Activated CD8-positive, alpha-beta memory T cell treated with anti-CD3 and anti-CD28 coated beads, Interleukin-2, amount 50 U/mL, for 1 hour (primary cell): Measurements from ENCODE around the gene ASPHD1.
"Not testable (repeated sequence)": the region's sequence is repeated elsewhere in the genome, so short reads cannot be mapped to it uniquely, and the experiment has no call there.

Experiments
- DNase-seq: peaks from one replicate; pipeline ENCODE4 v3.0.0-alpha.2; 2020; ENCODE audit errors: extremely low read depth

Gene ASPHD1

DNA sequence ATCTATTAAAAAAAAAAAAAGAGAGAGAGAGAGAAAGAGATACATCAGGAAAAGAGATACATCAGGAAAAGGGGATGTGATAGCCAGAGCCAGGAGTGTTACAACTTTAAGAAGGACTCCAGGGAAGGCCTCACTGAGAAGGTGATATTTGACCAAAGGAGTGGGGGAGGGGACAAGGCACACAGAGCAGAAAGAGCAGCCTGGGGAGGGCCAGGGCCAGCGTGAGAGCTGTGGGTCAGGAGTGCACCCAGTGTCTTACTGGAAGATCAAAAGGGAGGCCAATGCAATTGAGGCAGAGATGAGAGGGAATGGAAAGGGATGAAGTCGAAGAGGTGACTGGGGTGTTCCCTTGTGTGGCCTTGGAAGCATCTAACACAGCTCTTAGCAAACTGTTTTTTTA lies 7.7 kb downstream of the ASPHD1 start:
- no peak for DNase-seq

DNA sequence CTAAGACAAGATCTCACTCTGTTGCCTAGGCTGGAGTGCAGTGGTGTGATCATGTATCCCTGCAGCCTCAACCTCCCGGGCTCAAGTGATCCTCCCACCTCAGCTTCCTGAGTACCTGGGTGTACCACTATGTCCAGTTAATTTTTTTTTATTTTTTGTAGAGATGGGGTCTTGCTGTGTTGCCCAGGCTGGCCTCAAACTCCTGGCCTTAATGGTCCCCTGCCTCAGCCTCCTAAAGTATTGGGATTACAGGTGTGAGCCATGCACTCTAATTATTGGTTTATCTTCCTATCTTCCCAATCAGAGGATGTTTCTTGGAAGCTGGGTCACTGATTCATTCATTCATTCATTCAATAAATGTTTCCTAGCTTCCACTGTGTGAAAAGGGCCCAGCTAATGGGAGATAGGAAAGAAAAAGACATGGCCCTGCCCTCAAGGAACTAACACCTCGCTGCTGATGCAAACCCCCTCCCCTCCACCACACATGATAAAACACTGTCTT lies 8.5 kb downstream of the ASPHD1 start:
- DNase-seq, result no peak

DNA sequence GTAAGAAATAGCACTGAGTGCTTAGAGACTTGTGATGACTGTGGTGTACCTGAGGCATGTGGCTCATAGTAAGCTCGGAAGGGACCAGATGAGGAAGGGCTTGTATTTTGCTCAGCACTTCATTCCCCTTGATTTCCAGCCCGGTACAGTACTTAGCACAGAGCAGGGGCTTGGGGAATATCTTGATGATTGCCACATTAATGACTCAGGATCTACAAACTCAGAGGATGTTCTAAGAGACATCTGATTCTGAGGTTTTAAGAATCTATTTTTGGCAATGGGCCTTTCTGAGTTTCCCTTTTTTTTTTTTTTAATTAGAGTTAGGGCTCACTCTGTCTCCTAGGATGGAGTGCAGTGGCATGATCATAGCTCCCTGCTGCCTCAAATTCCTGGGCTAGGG lies 9.1 kb downstream of the ASPHD1 start:
- DNase-seq, result no peak

DNA sequence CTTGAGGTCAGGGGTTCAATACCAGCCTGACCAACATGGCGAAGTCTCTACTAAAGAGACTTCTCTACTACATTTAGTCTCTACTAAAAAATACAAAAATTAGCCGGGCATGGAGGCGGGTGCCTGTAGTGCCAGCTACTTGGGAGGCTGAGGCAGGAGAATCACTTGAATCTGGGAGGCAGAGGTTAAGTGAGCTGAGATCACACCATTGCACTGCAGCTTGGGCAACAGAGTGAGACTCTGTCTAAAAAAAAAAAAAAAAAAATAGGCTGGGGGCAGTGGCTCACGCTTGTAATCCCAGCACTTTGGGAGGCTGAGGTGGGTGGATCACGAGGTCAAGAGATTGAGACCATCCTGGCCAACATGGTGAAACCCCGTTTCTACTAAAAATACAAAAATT lies 9.6 kb downstream of the ASPHD1 start:
- not testable (repeated sequence) for DNase-seq

DNA sequence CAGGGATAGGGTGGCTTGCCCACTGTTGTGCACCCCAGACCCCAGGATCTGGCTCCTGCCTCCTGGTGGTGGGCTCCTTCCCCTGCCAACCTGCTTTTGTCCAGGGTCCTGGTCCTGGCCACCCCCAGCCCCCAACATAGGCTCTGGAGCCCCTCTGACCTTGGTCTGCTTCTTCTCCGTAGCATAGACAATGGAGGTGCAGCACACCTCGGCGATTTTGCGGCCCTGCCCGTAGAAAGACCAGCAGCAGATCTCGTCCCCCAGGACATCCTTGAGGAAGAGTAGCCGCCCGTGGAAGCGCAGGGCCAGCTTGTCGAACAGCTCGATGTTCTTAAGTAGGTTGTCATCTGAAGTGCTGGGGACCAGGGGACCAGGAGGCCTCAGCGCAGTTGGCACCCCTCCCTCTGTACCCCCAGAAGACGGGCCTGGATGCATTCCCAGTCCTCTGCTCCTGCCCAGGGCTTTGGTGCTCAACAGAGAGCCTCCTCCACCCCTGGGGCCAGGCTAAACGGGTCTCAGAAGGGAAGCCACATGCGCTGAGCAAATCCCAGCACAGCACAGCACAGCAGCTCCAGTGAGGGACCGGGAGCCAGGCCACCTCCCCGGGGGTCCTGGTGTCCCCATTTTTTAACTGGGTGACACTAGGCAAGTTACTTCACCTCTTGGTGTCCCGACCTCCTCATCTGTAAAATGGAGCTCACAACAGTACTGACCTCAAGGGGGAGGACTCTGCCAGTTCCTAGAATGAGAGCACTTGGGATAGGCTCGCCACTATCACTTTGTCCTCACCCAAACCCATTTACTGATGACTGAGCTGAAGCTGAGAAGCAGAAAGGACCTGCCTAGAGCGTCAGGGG lies 10.8 kb downstream of the ASPHD1 start:
- DNase-seq, result no peak

DNA sequence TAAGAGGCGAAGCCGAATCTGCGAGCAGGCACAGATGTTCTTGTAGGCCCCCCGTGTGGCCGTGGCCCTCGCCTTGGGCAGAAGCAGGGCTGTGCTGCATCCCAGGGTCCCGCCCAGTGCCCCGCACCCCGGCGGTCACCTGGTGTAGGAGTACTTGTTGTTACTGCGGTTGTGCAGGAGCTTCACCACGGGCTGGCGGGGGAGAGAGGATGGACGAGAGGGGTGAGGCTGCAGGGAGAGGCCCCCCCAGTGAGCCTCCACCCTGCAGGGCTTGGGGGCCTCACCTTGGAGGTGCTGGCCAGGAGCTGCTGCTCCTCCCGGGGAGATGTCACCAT lies 11.4 kb downstream of the ASPHD1 start:
- DNase-seq, result no peak

DNA sequence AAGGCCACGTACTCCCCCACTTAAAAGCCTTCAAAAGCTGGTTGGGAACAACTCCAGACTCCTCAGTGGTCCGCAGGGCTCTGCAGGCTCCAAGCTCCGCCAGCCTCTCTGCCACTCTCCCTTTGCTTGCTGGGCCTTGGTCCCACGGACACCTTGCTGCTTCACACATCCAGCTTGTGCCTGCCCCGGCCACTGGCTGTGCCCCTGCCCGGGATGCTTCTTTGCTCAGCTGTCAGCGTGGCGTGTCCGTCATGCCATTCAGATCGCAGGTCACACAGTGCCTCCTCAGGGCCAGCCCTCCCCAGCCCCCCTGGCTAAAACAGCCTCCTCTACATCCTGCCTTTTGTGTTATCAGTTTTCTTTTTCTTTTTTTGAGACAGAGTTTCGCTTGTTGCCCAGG lies 11.8 kb downstream of the ASPHD1 start:
- no peak for DNase-seq

DNA sequence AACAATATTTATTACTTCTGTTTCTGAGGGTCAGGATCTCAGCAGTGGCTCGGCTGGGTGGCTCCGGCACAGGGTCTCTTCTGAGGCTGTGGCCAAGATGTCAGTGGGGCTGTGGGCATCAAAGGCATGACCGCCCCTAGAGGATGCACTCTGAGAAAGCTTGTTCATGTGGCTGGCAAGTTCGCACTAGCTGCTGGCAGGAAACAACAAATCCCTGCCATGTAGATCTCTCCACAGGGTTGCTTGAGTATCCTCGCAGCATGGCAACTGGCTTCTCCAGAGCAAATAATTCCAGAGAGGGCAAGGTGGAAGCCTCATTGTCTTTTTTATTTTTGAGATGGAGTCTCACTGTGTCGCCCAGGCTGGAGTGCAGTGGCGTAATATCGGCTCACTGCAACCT lies 13.2 kb downstream of the ASPHD1 start:
- no peak for DNase-seq

DNA sequence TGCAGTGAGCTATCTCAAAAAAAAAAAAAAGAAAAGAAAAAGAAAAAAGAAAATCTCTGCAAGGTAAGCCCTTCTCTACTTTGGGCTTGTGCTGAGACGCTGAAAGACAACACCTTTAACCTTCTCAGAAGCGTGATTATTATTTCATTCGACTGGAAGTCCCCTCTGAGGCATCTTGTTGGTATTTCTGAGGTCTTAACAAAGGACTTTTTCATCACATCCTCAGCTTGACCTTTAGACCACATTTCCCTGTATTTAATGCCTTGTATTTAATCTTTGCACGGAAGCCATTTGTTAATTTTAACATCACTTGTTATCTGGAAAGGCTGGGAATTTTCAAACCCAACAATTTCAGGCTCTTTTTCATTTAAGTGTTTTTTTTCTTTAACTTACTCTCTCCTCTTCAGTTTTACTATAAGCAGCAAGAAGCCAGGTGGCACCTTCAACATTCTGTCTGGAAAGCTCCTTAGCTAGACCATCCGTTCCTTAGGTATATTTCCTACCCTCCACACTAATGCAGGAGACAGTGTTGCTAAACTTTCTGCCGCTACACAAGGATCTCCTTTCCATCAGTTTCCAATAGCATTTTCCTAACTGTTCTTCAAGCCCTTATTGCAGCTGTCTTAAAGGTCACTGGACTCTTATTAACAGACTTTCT lies 15.4 kb downstream of the ASPHD1 start:
- DNase-seq, result no peak

DNA sequence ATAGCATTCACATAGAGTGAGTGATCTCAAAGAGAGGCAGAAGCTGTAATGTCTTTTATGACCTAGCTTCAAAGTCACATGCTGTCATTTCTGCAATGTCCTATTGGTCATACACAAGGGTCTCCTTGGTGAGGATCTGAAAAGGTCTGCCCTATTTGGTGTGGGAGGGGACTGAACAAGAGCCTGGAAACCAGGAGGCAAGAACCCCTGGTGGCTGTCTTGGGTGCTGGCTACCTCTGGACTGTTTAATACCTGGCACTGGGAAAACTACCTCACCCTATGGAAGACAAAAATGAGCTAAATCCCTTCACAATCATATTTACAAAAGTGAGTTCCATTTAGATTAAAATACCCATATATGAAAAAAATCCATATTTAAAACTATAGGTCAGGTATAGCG lies 16.7 kb downstream of the ASPHD1 start:
- no peak for DNase-seq

DNA sequence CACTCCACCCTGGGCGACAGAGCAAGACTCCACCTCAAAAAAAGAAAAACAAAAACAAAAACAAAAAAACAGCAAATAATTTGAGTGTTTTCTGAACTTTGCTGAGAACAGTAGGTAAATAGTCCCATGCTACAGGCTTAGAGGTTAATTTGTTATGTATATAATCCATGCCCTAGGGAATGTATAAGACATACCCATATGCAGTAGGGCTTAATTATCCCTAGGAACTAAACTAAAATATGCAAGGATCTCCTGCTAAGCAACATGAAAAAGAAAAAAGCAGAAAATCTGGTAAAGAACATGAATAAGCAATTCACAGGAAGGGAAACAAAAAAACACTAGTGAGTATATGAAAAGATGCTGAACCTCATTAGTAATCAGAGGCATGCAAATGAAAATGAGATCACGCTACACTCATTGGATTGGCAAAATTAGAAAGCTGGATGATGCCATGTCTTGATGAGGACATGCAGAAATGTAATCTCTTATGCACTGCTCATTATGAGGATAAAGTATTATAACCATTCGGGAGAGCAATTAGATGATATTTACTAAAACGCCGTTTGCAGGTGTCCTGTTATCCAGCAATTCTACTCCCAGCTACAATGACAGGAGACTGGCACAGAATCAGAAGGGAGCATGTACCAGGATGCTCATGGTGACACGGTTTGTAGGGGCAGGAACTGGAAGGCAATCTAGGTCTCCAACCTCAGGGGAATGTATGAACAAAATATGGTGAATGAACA lies 20.2 kb downstream of the ASPHD1 start:
- DNase-seq, result no peak

DNA sequence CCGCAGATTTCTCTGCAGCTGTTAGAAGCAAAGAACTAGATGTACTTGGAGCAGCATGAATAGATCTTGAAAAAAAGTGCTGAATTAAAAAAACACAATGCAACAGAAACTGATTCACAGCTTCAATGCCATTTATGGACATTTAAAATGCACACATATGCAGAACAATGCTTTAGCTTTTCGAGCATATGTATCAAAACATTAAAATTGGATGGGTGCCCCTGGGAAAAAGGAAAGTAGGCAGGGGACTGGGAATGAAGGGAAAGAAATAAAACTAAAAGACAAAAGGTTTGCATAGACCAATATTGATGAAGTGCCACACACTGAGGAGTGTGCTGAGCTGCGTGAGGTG lies 20.7 kb downstream of the ASPHD1 start:
- no peak for DNase-seq

DNA sequence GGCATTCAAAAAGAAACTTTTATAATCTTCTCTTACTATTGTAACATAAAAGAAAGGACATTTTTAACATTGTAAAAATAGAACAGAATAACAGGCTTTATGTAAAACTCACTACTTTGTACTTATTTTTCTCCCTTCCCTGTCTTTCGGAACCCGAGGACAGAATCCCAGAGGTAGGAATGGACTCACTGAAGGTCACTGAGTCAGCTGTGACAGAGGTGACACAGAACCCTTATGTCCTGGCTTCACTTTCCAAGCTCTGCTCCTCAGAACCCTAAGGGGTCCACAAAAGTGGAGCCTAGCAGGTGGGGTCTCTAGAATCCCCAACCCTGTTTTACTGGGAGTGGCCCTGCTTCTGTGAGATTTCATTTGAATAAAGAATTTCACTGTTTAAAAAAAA lies 22.0 kb downstream of the ASPHD1 start:
- no peak for DNase-seq

DNA sequence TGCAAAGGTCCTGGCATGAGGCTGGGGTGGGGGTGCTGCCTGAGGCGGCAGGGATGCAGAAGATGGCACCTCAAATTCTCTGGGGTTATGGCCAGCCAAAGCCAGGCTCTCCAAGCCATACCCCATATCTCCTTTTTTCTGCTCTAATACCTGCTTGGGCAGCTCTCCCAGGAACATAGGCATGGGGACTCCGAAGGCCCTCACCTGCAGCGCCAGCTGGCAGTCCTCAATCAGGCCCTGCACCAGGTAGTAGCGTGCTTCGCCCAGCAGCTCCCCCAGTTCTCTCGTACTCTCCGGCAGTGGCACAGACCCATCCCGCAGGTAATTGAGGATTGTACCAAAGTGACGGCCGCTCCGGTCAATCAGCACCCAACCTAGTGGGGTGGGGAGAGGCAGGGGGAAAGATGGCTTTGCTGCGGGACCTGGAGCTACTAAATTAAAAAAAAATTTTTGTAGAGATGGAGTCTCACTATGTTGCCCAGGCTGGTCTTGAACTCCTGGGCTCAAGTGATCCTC lies 22.8 kb downstream of the ASPHD1 start:
- DNase-seq, result no peak

DNA sequence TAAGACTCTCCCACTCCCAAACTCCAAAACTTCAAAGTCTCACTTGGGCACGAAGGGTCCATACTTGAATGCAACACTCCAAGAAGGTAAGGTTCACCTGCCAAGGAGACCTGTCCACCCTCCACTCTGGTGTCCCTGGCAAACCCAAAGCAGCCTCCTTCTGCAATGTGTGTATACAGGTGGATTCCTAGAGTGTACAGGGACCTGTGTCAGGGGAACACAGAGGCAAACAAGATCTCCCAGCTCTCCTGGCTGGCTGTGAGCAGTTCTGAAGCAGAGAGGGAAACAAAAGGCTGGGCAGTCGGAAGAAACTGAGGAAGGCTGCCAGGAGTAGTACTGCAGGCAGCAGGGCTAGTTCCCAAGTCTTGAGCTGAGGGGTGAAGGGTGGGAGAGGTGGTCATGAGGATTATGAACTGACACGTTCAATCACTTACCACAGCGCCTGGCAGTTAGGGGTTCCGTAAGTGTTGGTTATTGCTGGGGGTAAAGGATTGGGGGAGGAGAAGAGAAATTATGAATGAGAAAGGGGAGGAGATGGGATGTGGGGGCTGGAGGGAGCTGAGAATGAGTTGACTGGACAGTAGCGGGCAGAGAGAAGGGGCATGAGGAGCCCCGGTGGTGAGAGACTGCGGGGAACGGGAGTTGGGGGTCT lies 24.9 kb downstream of the ASPHD1 start:
- DNase-seq, result no peak

DNA sequence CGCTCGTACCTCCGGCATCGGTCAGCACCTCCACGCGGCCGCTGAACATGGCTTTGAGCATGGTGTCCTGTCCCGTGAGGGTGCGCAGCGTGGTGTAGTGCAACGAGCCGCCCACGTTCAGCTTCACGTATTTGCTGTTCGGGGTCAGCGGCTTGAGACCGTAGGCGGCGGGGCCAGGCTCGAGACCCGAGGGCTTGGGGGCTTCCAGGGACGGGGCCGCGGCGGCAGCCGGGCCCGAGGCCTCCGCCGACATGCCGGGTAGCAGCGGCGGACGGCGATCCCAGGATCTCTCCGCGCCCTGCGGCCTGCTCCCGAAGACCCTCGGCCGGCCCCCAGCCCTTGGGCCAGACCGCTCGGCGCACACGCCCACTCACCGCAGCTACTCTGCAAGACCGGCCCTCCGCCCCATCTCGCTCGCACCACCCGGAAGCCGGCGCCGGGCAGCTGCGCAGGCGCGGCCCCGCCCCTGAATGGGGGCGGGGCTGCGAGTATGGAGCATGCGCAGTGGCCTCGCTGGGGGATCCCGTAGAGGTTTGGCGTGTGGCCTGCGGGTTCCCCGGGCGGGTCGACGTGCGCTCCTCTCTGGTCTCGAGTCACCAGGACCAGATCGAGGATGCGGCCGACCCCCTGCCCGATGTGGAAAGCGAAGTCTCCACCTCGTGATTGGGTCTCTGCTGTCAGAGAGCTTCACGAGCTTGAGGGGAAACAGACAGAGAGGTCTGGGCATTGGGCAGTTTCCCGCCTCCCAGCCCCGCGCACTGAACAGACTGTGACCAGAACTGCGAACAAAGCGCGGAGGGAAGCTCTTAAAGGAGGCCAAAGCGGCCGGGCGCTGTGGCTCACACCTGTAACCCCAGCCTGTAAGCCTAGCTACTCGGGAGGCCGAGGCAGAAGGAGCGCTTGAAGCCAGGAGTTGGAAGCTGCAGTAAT lies 25.8 kb downstream of the ASPHD1 start, which contains the start of gene KCTD13:
Gene KCTD13, minus strand, starts transcription at position 446 of the 930 bp plus-strand sequence. Its CDS starts 193 bp downstream, at position 253.
- peak; percentile 69 for DNase-seq

DNA sequence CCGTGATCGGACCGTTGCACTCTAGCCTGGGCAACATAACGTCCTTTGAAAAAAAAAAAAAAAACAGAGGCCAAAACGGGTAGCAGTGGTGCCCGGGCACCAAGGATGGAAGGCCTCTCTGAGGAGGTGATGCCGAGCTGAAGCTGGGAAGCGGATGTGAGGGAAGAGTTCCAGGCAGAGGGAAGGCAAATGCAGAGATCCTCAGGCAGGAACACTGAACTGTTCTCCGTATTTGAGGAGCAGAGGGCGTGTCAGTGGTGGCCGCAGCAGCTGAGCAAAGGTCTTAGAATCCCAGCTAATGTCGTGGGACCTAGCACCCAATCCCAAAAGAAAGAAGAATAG lies 26.4 kb downstream of the ASPHD1 start:
- no peak for DNase-seq

DNA sequence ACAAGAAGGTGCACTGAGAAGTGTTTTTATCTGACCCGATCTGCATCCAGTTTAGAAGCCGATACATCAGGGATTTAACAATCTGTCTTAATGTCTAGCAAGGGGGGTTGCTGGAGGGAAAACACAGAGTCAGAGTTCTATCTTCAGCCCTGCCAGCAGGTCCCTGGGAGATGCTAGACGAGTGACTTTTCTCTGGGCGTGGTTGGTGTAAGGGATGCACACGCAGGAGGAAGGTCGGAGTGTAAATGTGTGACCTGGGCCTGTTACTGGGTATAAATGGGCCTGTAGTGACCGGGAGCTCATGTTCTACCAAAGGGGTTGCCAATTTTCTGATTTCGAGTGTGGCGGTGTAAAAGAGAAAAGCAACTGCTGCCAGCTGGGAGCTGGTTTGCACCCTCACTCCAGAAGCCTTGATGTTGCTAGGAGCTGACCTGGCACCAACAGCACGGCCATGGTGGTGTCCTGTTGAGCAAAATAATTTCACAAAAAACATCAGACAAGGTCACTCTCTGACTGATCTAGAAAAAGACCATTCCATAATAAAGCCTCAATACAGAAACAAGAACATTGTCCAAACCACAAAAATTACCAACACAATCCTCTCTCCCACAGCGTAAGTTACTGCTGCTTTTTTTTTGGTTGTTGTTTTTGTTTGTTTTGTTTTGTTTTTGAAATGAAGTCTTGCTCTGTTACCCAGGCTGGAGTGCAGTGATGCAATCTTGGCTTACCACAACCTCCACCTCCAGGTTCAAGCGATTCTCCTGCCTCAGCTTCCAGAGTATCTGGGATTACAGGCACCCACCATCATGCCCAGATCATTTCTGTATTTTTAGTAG lies 27.0 kb downstream of the ASPHD1 start:
- no peak for DNase-seq

DNA sequence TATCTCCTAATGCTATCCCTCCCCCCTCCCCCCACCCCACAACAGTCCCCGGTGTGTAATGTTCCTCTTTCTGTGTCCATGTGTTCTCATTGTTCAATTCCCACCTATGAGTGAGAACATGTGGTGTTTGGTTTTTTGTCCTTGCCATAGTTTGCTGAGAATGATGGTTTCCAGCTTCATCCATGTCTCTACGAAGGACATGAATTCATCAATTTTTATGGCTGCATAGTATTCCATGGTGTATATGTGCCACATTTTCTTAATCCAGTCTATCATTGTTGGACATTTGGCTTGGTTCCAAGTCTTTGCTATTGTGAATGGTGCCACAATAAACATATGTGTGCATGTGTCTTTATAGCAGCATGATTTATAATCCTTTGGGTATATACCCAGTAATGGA lies 31.5 kb downstream of the ASPHD1 start:
- not testable (repeated sequence) for DNase-seq

DNA sequence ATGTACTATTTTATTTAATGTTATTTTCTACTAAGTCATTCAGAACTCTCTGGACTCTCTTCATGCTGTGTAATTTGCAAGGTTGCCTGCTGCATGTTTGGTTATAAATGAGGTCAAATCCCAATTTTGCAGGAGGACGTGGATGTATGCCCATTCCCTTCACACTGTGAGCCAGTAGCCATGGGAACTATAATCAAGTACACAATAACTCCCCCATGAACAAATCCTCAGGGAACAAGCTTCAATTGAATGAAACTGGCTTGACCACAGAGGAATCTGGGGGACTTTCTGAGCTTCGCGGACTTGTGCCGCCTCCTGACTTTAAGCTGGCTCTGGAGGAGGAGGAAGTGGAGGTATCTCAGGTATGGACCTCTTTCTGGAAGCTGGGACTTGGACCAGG lies 40.4 kb downstream of the ASPHD1 start:
- DNase-seq, result no peak
